ENCODE results near the gene PCSK1N. TPM values are rescaled to one million over a fixed set of nuclear protein-coding genes. Genes with fewer than 3 reads are reported as not detected.

PCSK1N gene
- total and polyA plus RNA-seq, 9 of the 15 experiments (the other 6 are each of a cell fraction or from before 2014, with no cell fraction given): 0.07 to 0.55 (median 0.54) TPM; not detected in 6

DNA sequence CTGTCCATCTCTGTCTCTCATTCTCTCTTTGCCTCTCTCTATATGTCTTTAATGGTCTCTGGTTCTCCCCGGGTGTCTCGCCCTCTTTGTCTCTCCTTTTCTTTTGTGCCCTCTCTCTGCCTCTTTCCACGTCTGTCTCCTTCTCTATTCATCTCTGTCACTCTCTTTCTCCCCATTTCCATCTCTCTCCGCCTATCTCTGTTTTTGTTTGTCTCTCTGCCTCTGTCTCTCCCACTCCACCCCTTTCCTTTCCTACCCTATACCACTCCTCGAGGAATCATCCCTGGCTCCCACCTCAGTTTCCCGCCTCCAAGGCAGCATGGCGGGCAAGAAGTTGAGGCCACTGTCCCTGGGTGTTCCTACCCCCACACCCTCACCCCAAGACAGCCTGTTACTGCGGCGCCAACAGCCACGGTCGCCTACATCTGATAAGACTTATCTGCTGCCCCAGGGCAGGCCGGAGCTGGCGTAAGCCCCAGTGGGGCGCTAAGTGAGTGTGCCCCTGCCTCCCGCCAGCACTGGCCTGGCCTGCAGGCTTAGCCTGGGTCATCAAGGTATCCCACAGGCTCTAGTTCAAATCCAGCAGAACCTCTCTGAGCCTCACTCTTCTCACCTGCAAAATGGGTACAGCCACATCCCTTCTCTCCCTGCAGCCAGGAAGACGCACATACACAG is 49.7 kb downstream of the PCSK1N start (continued):
- TF ChIP-seq, protein P1, sequence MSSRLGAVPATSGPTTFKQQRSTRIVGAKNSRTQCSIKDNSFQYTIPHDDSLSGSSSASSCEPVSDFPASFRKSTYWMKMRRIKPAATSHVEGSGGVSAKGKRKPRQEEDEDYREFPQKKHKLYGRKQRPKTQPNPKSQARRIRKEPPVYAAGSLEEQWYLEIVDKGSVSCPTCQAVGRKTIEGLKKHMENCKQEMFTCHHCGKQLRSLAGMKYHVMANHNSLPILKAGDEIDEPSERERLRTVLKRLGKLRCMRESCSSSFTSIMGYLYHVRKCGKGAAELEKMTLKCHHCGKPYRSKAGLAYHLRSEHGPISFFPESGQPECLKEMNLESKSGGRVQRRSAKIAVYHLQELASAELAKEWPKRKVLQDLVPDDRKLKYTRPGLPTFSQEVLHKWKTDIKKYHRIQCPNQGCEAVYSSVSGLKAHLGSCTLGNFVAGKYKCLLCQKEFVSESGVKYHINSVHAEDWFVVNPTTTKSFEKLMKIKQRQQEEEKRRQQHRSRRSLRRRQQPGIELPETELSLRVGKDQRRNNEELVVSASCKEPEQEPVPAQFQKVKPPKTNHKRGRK (tag; IDR thresholded peaks at IDR 0.05): peak; percentile 33; the same call in 1 of the 2 replicates
- TF ChIP-seq U2AF2 (optimal IDR thresholded peaks at IDR 0.05; ENCODE audit: low read depth, low read length) (no peak), SMARCC2 (IDR thresholded peaks at IDR 0.05; ENCODE audit: low read depth) (no peak), ZNF77 (CRISPR knock-in tag; IDR thresholded peaks at IDR 0.05) (no peak), HNRNPL (IDR thresholded peaks at IDR 0.05; ENCODE audit: low read depth, low read length) (no peak), NEUROD1 (IDR thresholded peaks at IDR 0.05; ENCODE audit: borderline replicate concordance, low read depth, low read length, partially characterized antibody) (no peak), ZNF699 (CRISPR knock-in tag; IDR thresholded peaks at IDR 0.05; ENCODE audit: insufficient replicate concordance) (no peak), MED1 (CRISPR knock-in tag; IDR thresholded peaks at IDR 0.05; ENCODE audit: borderline replicate concordance) (no peak), SP2 (IDR thresholded peaks at IDR 0.05; ENCODE audit: extremely low read depth, low read depth, low read length, poor library complexity, severe bottlenecking) (no peak), ZNF589 (CRISPR knock-in tag; IDR thresholded peaks at IDR 0.05; ENCODE audit: low read depth) (no peak), TAF7 (tag; IDR thresholded peaks at IDR 0.05) (no peak)
- TF ChIP-seq, protein P2, sequence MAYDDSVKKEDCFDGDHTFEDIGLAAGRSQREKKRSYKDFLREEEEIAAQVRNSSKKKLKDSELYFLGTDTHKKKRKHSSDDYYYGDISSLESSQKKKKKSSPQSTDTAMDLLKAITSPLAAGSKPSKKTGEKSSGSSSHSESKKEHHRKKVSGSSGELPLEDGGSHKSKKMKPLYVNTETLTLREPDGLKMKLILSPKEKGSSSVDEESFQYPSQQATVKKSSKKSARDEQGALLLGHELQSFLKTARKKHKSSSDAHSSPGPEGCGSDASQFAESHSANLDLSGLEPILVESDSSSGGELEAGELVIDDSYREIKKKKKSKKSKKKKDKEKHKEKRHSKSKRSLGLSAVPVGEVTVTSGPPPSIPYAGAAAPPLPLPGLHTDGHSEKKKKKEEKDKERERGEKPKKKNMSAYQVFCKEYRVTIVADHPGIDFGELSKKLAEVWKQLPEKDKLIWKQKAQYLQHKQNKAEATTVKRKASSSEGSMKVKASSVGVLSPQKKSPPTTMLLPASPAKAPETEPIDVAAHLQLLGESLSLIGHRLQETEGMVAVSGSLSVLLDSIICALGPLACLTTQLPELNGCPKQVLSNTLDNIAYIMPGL (CRISPR knock-in tag; IDR thresholded peaks at IDR 0.05): no peak
- TF ChIP-seq, protein P3, sequence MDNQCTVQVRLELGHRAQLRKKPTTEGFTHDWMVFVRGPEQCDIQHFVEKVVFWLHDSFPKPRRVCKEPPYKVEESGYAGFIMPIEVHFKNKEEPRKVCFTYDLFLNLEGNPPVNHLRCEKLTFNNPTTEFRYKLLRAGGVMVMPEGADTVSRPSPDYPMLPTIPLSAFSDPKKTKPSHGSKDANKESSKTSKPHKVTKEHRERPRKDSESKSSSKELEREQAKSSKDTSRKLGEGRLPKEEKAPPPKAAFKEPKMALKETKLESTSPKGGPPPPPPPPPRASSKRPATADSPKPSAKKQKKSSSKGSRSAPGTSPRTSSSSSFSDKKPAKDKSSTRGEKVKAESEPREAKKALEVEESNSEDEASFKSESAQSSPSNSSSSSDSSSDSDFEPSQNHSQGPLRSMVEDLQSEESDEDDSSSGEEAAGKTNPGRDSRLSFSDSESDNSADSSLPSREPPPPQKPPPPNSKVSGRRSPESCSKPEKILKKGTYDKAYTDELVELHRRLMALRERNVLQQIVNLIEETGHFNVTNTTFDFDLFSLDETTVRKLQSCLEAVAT (IDR thresholded peaks at IDR 0.05): peak; percentile 32 to 54; a peak in 2 of 4 replicates
- TF ChIP-seq, protein P4, sequence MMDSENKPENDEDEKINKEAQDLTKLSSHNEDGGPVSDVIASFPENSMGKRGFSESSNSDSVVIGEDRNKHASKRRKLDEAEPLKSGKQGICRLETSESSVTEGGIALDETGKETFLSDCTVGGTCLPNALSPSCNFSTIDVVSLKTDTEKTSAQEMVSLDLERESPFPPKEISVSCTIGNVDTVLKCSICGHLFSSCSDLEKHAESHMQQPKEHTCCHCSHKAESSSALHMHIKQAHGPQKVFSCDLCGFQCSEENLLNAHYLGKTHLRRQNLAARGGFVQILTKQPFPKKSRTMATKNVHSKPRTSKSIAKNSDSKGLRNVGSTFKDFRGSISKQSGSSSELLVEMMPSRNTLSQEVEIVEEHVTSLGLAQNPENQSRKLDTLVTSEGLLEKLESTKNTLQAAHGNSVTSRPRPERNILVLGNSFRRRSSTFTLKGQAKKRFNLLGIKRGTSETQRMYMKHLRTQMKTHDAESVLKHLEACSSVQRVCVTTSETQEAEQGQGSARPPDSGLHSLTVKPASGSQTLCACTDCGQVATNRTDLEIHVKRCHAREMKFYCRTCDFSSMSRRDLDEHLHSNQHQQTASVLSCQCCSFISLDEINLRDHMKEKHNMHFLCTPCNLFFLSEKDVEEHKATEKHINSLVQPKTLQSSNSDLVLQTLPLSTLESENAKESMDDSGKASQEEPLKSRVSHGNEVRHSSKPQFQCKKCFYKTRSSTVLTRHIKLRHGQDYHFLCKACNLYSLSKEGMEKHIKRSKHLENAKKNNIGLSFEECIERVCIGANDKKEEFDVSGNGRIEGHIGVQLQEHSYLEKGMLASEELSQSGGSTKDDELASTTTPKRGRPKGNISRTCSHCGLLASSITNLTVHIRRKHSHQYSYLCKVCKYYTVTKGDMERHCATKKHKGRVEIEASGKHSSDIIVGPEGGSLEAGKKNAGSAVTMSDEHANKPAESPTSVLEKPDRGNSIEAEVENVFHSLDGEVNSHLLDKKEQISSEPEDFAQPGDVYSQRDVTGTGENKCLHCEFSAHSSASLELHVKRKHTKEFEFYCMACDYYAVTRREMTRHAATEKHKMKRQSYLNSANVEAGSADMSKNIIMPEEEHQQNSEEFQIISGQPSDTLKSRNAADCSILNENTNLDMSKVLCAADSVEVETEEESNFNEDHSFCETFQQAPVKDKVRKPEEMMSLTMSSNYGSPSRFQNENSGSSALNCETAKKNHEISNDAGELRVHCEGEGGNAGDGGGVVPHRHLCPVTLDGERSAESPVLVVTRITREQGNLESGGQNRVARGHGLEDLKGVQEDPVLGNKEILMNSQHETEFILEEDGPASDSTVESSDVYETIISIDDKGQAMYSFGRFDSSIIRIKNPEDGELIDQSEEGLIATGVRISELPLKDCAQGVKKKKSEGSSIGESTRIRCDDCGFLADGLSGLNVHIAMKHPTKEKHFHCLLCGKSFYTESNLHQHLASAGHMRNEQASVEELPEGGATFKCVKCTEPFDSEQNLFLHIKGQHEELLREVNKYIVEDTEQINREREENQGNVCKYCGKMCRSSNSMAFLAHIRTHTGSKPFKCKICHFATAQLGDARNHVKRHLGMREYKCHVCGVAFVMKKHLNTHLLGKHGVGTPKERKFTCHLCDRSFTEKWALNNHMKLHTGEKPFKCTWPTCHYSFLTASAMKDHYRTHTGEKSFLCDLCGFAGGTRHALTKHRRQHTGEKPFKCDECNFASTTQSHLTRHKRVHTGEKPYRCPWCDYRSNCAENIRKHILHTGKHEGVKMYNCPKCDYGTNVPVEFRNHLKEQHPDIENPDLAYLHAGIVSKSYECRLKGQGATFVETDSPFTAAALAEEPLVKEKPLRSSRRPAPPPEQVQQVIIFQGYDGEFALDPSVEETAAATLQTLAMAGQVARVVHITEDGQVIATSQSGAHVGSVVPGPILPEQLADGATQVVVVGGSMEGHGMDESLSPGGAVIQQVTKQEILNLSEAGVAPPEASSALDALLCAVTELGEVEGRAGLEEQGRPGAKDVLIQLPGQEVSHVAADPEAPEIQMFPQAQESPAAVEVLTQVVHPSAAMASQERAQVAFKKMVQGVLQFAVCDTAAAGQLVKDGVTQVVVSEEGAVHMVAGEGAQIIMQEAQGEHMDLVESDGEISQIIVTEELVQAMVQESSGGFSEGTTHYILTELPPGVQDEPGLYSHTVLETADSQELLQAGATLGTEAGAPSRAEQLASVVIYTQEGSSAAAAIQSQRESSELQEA (IDR thresholded peaks at IDR 0.05; ENCODE audit: low read depth): peak; percentile 33; the same call in 1 of the 2 replicates

Measured in K562 (cell line).